ENCODE measurements around the gene BAG3.

Gene BAG3

DNA sequence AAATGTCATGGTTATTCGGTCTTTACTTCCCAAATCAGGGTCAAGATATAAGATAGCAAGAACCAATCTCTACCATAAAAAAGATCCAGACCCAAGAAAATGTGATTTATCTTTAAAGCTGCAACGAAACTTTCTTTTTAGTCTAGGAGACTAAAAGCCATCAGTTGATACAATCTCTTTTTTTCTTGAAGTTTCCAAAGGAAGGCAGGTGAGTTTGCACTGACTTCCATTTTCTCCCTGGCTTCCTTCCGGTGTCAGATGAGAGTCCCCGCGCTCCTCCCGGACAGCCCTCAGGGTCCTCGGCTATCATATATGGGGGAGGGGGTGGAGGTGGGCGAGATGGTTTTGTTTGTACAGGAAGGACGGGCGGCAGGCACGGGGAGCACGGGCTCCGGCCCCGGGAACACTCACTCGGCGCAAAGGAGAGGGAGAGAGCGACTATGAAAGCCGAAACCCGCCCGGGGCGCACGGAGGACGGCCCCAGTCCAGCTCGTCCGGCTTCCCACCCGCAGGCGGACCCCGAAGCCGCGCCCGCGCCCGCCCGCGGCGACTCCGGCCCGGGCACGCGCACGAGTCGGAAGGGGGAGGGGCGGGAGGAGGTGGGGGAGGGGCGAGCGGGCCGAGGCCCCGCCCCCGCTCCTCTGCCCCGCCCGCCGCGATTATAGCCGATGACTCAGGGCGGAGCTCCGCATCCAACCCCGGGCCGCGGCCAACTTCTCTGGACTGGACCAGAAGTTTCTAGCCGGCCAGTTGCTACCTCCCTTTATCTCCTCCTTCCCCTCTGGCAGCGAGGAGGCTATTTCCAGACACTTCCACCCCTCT lies at the start of gene BAG3 (continued):
- TF ChIP-seq ZNF629 (tag by site-specific recombination; IDR thresholded peaks at IDR 0.05) (peak; percentile 60; the same call in 1 of the 2 replicates), ZNF341 (tag by site-specific recombination; IDR thresholded peaks at IDR 0.05; ENCODE audit: low read depth) (peak; percentile 42), HOXA7 (CRISPR knock-in tag; IDR thresholded peaks at IDR 0.05; ENCODE audit: borderline replicate concordance) (no peak), SP2 (tag by site-specific recombination; IDR thresholded peaks at IDR 0.05) (peak; percentile 47)

DNA sequence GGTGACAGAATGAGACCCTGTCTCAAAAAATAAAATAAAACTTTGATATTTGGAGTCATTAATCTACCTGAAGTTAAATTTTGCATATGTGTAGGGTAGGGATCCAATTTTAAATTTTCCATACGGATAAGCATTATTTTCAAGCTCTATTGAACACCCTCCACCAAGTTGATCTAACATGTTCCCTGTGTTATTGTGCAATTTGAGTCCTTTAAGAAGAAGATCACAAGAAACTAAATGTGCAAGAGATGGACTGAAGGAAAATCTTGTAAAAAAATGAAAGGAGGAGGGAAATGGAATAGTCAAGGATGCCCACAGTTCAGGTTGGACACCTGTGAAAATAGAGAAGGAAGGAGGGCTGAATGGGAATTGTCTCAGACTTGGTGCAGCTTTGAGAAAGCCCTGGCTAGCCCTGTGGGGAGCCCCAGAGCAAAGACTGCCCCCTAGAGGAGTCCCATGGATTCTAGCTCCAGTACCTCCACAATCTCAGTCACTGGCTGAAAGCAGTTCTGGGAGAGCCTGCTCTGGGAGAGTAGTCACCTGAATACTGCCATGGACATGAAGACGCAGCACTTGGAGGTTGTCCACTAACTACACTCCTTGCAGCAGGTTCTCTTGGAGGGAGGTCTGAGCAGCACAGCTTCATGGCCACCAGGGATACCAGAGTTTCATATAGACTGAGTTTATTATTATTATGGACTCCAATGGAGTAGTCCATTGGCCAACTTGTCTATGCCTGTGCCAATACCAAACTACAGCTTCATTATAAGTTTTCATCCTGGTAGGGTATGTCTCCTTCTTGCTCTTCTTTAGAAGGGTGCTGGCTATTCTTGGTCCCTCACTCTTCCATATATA lies 48.7 kb upstream of the BAG3 start:
- H3K4me1 ChIP-seq (ENCODE audit: control insufficient read depth, insufficient read depth, low read length), result no peaks in the 10 kb centered on the region
- H3K4me3 ChIP-seq (ENCODE audit: low read depth, low read length), result no peak overlapping the region
- no peaks in the 10 kb centered on the region for H3K9me3 ChIP-seq (ENCODE audit: control insufficient read depth, insufficient read depth, low read depth, low read length)
- TF ChIP-seq, protein P1, sequence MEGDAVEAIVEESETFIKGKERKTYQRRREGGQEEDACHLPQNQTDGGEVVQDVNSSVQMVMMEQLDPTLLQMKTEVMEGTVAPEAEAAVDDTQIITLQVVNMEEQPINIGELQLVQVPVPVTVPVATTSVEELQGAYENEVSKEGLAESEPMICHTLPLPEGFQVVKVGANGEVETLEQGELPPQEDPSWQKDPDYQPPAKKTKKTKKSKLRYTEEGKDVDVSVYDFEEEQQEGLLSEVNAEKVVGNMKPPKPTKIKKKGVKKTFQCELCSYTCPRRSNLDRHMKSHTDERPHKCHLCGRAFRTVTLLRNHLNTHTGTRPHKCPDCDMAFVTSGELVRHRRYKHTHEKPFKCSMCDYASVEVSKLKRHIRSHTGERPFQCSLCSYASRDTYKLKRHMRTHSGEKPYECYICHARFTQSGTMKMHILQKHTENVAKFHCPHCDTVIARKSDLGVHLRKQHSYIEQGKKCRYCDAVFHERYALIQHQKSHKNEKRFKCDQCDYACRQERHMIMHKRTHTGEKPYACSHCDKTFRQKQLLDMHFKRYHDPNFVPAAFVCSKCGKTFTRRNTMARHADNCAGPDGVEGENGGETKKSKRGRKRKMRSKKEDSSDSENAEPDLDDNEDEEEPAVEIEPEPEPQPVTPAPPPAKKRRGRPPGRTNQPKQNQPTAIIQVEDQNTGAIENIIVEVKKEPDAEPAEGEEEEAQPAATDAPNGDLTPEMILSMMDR (tag by site-specific recombination; IDR thresholded peaks at IDR 0.05), result 0 out of 2 replicates have a peak, but pooled peaks have one; percentile 28
- TF ChIP-seq ZFP37 (tag by site-specific recombination; IDR thresholded peaks at IDR 0.05) (no peak), ZNF654 (tag by site-specific recombination; IDR thresholded peaks at IDR 0.05; ENCODE audit: low read depth) (peak; percentile 57), ZNF2 (tag by site-specific recombination; IDR thresholded peaks at IDR 0.05) (peak; percentile 66; the same call in 1 of the 2 replicates), ZNF366 (tag by site-specific recombination; conservative IDR thresholded peaks at IDR 0.05) (0 out of 2 replicates have a peak, but pooled peaks have one; percentile 10)
- no peaks in the 10 kb centered on the region for H3K36me3 ChIP-seq (ENCODE audit: control insufficient read depth in 2 of 2, insufficient read depth in 1 of 2, low read length in 2 of 2)
- H3K27ac ChIP-seq (ENCODE audit: extremely low read depth, low read depth, low read length), result no peak overlapping the region
- ChIA-PET POLR2A (interaction anchor here (0.5 to 1.3 kb wide), 2 partner anchors 395 to 655 kb away, joined by 3 to 4 read pairs; partner anchors contain the start of gene GRK5), CTCF (interaction anchor here (0.7 to 1.8 kb wide), 18 partner anchors 9 to 502 kb away, joined by 3 to 10 read pairs (median 3); no protein-coding TSS in a partner anchor)

DNA sequence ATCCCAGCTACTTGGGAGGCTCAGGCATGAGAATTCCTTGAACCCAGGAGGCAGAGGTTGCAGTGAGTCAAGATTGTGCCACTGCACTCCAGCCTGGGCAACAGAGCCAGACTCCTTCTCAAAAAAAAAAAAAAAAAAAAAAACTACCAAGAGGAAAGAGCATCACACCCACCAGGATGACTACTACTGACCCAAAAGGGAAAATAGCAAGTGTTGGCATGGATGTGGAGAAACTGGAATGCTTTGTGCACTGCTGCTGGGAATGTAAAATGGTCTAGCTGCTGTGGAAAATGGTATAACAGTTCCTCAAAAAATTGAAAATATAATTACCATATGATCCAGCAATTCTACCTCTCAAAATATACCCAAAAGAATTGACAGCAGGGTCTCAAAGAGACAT lies 46.7 kb upstream of the BAG3 start:
- ChIA-PET POLR2A (no interaction called here), CTCF (interaction anchor here (0.6 kb wide), 1 partner anchor 78 kb away, joined by 4 read pairs; no protein-coding TSS in a partner anchor)
- Histone ChIP-seq H3K36me3 (ENCODE audit: control insufficient read depth in 2 of 2, insufficient read depth in 1 of 2, low read length in 2 of 2) (no peaks in the 10 kb centered on the region), H3K4me3 (ENCODE audit: low read depth, low read length) (no peak overlapping the region), H3K27ac (ENCODE audit: extremely low read depth, low read depth, low read length) (no peak overlapping the region), H3K4me1 (ENCODE audit: control insufficient read depth, insufficient read depth, low read length) (no peaks in the 10 kb centered on the region), H3K9me3 (ENCODE audit: control insufficient read depth, insufficient read depth, low read depth, low read length) (no peaks in the 10 kb centered on the region)
- no peak for TF ChIP-seq OSR2 (tag by site-specific recombination; IDR thresholded peaks at IDR 0.05)
- no peak for TF ChIP-seq GLI4 (tag by site-specific recombination; IDR thresholded peaks at IDR 0.05)
- TF ChIP-seq ZSCAN16 (tag by site-specific recombination; IDR thresholded peaks at IDR 0.05), result no peak
- no peak for TF ChIP-seq ZNF600 (tag by site-specific recombination; IDR thresholded peaks at IDR 0.05)
- TF ChIP-seq, protein P1 (tag by site-specific recombination; IDR thresholded peaks at IDR 0.05), result no peak
- no peak for TF ChIP-seq ZNF501 (tag by site-specific recombination; IDR thresholded peaks at IDR 0.05)
- no peak for TF ChIP-seq ZNF701 (tag by site-specific recombination; IDR thresholded peaks at IDR 0.05)

All from HEK293 (cell line).